Lower lobe of right lung (tissue), 2 donors: ENCODE measurements around the gene CSRP1. TPM values are rescaled to one million over a fixed set of nuclear protein-coding genes. Genes with fewer than 3 reads are reported as not detected.
A peak's percentile ranks its signal among the peaks of the same experiment; 100 is the strongest.

Source experiments
- ATAC-seq, 2 donors: fragments of 200-7000 bp; cut with Tn5 transposase; one replicate each; pipeline ENCODE4 v1.9.1; 2020 to 2022; ENCODE audit warnings: mild to moderate bottlenecking in 2 of 2, moderate library complexity in 2 of 2
- DNase-seq: peaks from one replicate; pipeline ENCODE4 v3.0.0-alpha.2; 2020
- H3K27ac ChIP-seq: fragments of 200-600 bp; one replicate; pipeline ENCODE4 v1.8.0; 2022
- H3K27me3 ChIP-seq: fragments of 200-600 bp; one replicate; pipeline ENCODE4 v1.8.0; 2022; ENCODE audit warnings: low read depth
- H3K36me3 ChIP-seq: fragments of 200-600 bp; one replicate; pipeline ENCODE4 v1.8.0; 2022; ENCODE audit warnings: mild to moderate bottlenecking
- H3K4me1 ChIP-seq: fragments of 200-600 bp; one replicate; pipeline ENCODE4 v1.8.0; 2022
- H3K4me3 ChIP-seq: fragments of 200-600 bp; one replicate; pipeline ENCODE4 v1.8.0; 2022; ENCODE audit warnings: mild to moderate bottlenecking
- H3K9me3 ChIP-seq: fragments of 200-600 bp; one replicate; pipeline ENCODE4 v1.8.0; 2022
- intact Hi-C: fragments of 100-400 bp; cut with DNase I; formaldehyde crosslinking; loops from one replicate; pipeline ENCODE4 v1.11.0; 2022
- total RNA-seq: library from RNA; stranded (reverse); fragmentation: NEBNext Ultra II Directional; extraction: Animal tissue kit (Norgen Biotek cat#: 25700); gene quantifications from one replicate; pipeline ENCODE4 v1.2.1, GENCODE V29; 2021
- TF ChIP-seq, protein P1 (sequence below): fragments of 200-600 bp; IDR thresholded peaks from one replicate; pipeline ENCODE4 v1.8.0; 2022; ENCODE audit warnings: antibody characterized with exemption, mild to moderate bottlenecking
- donor health status: DM: no; HTN: yes; CAD: no; lungs with severe emphysema.

The CSRP1 gene
- total RNA-seq, 1 donor from 2014 or later: 185 TPM

DNA sequence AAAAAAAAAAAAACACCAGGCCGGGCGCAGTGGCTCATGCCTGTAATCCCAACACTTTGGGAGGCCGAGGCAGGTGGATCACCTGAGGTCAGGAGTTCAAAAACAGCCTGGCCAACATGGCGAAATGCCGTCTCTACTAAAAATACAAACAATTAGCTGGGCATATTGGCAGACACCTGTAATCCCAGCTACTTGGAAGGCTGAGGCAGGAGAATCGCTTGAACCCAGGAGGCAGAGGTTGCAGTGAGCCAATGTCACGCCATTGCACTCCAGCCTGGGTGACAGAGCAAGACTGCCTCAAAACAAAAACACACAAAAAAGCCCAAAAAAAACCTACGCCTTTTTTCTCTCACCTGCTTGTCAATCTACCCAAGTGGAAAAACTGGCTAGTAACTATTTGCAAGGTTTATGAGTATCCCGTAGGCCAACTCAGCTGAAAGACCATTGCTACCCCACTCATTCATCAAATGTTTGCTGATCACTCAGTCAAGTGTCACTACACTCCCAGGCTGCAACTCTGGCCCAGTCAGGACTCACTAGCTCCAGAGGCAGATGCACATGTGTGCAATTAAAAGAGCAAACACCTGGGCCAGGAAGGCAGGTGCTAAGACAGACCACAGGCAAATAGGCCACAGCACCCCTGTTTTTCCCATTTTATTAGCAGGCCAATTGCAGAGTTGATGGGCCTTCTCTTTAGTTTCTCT is 2.0 kb downstream of the CSRP1 start:
- peak in 1 of 2 donors; percentile 32 for ATAC-seq

GRCh38 chr1:201504179-201504631 is 2.7 kb downstream of the CSRP1 start:
- H3K27ac ChIP-seq: peak overlapping the region; percentile 97
- no peaks in the 10 kb centered on the region for H3K9me3 ChIP-seq
- TF ChIP-seq, protein P1, sequence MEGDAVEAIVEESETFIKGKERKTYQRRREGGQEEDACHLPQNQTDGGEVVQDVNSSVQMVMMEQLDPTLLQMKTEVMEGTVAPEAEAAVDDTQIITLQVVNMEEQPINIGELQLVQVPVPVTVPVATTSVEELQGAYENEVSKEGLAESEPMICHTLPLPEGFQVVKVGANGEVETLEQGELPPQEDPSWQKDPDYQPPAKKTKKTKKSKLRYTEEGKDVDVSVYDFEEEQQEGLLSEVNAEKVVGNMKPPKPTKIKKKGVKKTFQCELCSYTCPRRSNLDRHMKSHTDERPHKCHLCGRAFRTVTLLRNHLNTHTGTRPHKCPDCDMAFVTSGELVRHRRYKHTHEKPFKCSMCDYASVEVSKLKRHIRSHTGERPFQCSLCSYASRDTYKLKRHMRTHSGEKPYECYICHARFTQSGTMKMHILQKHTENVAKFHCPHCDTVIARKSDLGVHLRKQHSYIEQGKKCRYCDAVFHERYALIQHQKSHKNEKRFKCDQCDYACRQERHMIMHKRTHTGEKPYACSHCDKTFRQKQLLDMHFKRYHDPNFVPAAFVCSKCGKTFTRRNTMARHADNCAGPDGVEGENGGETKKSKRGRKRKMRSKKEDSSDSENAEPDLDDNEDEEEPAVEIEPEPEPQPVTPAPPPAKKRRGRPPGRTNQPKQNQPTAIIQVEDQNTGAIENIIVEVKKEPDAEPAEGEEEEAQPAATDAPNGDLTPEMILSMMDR: no peak
- intact Hi-C loops: no loop called here
- ATAC-seq: no peak
- peaks cover 86% of the 10 kb centered on the region for H3K4me1 ChIP-seq
- H3K36me3 ChIP-seq: peaks cover under 1% of the 10 kb centered on the region
- H3K4me3 ChIP-seq: peak overlapping the region; percentile 79
- no peaks in the 10 kb centered on the region for H3K27me3 ChIP-seq
- DNase-seq: no peak

More for the DNA sequence above, 2.0 kb downstream of the CSRP1 start:
- peaks cover 84% of the 10 kb centered on the region for H3K4me1 ChIP-seq
- H3K36me3 ChIP-seq: no peaks in the 10 kb centered on the region
- no peaks in the 10 kb centered on the region for H3K27me3 ChIP-seq
- intact Hi-C loops: no loop called here
- peak overlapping the region; percentile 97 for H3K27ac ChIP-seq
- DNase-seq: no peak
- H3K9me3 ChIP-seq: no peaks in the 10 kb centered on the region
- H3K4me3 ChIP-seq: peak overlapping the region; percentile 79
- TF ChIP-seq, protein P1: no peak

DNA sequence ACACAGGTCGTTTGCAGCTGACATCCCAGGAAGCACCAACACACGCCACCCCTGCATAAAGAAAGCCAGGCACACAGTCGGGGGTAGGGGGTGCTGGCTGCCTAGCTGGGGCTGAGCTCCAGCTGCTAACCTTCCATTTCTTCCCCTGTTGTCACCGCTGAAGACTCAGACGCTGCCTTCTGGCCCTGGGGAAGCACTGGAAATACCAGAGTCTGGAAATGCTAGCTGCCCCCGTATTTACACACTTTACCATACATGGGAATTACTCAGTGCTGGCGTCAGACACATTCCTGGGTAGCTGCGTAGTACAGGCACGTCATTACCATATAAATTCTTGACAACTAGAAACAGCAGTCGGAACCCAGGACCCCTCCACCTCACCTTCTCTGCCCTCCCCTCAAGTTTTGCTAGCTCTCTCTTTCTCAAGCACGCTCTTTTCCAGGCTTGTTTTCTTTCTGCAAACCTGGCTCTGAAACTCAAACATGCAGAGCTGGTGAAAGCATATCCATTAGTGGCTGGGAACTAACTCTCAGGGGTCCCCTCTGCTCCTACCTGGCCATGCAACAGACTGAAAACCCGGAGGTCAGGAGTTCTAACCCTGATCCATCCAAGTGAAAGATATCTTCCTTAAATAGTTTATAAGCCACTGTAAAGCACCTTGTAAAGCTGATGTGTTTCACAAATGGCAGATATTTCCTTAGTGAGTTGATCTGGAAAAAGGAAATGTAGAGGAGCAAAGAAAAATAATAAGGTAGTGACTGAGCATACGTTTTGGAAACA is 3.3 kb downstream of the CSRP1 start:
- Histone ChIP-seq H3K36me3 (peaks cover 6% of the 10 kb centered on the region), H3K27me3 (no peaks in the 10 kb centered on the region), H3K27ac (peak overlapping the region; percentile 97), H3K4me3 (peak overlapping the region; percentile 79), H3K9me3 (no peaks in the 10 kb centered on the region), H3K4me1 (peaks cover 85% of the 10 kb centered on the region)
- DNase-seq: no peak
- peak; percentile 49 to 67 for ATAC-seq
- intact Hi-C loops: no loop called here
- TF ChIP-seq, protein P1: no peak

- DNase-seq (no peak), ATAC-seq (no peak)
- TF ChIP-seq, protein P1: no peak
- Histone ChIP-seq H3K9me3 (no peaks in the 10 kb centered on the region), H3K27me3 (no peaks in the 10 kb centered on the region), H3K4me1 (peaks cover 74% of the 10 kb centered on the region), H3K36me3 (peaks cover 7% of the 10 kb centered on the region), H3K4me3 (no peak overlapping the region), H3K27ac (peak overlapping the region; percentile 97)
- intact Hi-C loops: no loop called here
Observed at GRCh38 chr1:201502511-201502857, 4.4 kb downstream of the CSRP1 start.

DNA sequence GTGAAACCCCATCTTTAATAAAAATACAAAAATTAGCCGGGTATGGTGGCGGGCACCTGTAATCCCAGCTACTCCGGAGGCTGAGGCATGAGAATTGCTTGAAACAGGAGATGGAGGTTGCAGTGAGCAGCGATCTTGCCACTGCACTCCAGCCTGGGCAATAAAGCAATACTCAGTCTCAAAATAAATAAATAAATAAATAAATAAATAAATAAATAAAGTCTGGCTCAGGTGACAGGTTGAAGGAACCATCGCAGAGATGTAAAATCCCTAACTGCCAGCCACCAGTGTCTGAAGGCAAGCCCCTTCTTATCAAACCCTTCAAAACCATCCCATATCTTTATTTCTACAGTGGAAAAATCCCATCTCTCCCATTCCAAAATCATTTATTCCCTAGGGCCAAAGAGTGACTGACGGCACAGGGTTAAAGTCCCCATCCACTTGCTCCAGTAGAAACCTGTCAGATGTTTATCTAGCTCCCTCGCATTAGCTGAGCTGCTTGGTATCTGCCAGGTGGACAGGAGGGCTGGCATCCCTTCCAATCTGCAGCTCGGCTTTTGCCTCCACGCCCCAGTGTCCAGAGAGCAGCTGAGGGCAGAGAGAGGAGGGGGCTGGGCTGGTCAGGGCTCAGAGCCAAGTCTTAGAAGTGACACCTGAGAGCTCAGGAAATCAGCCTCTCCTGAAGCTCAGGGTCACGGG is 5.0 kb downstream of the CSRP1 start:
- TF ChIP-seq, protein P1: no peak
- peaks cover 7% of the 10 kb centered on the region for H3K36me3 ChIP-seq
- intact Hi-C loops: no loop called here
- no peak for DNase-seq
- H3K4me3 ChIP-seq: no peak overlapping the region
- ATAC-seq: peak in 1 of 2 donors; percentile 21
- H3K27ac ChIP-seq: peak overlapping the region; percentile 97
- no peaks in the 10 kb centered on the region for H3K9me3 ChIP-seq
- no peaks in the 10 kb centered on the region for H3K27me3 ChIP-seq
- peaks cover 70% of the 10 kb centered on the region for H3K4me1 ChIP-seq
